Upper lobe of right lung (tissue), 1 donor: ENCODE measurements around the gene RBFOX1. TPM values are rescaled to one million over a fixed set of nuclear protein-coding genes. Genes with fewer than 3 reads are reported as not detected.

ENCODE experiments used
- ATAC-seq: fragments of 200-7000 bp; cut with Tn5 transposase; one replicate; pipeline ENCODE4 v1.9.1; 2020; ENCODE audit warnings: mild to moderate bottlenecking, moderate library complexity
- DNase-seq: peaks from one replicate; pipeline ENCODE4 v3.0.0-alpha.2; 2020
- H3K27ac ChIP-seq: fragments of 200-600 bp; one replicate; pipeline ENCODE4 v1.8.0; 2022
- H3K27me3 ChIP-seq: fragments of 200-600 bp; one replicate; pipeline ENCODE4 v1.8.0; 2022; ENCODE audit warnings: mild to moderate bottlenecking
- H3K36me3 ChIP-seq: fragments of 200-600 bp; one replicate; pipeline ENCODE4 v1.8.0; 2022
- H3K4me1 ChIP-seq: fragments of 200-600 bp; one replicate; pipeline ENCODE4 v1.8.0; 2022
- H3K4me3 ChIP-seq: fragments of 200-600 bp; one replicate; pipeline ENCODE4 v1.8.0; 2022; ENCODE audit warnings: mild to moderate bottlenecking
- H3K9me3 ChIP-seq: fragments of 200-600 bp; one replicate; pipeline ENCODE4 v1.8.0; 2022
- CTCF ChIP-seq: fragments of 200-600 bp; IDR thresholded peaks from one replicate; pipeline ENCODE4 v1.8.0; 2022; ENCODE audit warnings: antibody characterized with exemption
- intact Hi-C: fragments of 100-400 bp; cut with DNase I; formaldehyde crosslinking; loops from one replicate; pipeline ENCODE4 v1.11.0; 2022
- total RNA-seq: library from RNA; stranded (reverse); fragmentation: NEBNext Ultra II Directional; extraction: Animal tissue kit (Norgen Biotek cat#: 25700); gene quantifications from one replicate; pipeline ENCODE4 v1.2.1, GENCODE V29; 2021
- donor health status: DM: no; HTN: yes; CAD: no; lungs with severe emphysema.

RBFOX1 gene
- total RNA-seq, 1 donor from 2014 or later, result not detected

DNA sequence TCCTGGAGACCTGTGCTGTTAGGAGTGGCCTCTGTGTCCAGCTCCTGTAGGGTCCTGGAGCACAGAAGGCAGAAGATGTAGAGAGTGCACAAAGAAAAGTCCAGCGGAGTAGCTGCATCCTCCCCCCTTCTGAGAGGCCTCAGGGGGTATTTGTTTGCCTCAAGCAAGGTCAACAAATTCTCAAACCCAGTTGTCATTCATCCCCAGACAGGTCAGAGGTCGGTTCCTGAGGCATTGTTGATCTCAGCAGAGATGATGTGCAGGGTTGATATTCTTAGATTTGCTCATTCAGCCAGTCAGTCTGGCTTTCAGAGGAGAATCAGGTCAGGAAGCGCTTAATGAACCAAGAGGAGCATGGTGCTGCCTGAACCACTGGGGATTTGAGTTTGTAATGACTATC is 8.3 kb upstream of the RBFOX1 start:
- no peaks in the 10 kb centered on the region for H3K27me3 ChIP-seq
- H3K36me3 ChIP-seq, result no peaks in the 10 kb centered on the region
- intact Hi-C loops, result no loop called here
- no peaks in the 10 kb centered on the region for H3K4me1 ChIP-seq
- H3K27ac ChIP-seq, result no peak overlapping the region
- no peak for ATAC-seq
- no peaks in the 10 kb centered on the region for H3K9me3 ChIP-seq
- DNase-seq, result no peak
- H3K4me3 ChIP-seq, result no peak overlapping the region
- TF ChIP-seq CTCF, result no peak

- no peaks in the 10 kb centered on the region for H3K4me1 ChIP-seq
- no peaks in the 10 kb centered on the region for H3K36me3 ChIP-seq
- H3K4me3 ChIP-seq, result no peak overlapping the region
- DNase-seq (no peak), ATAC-seq (no peak)
- no peaks in the 10 kb centered on the region for H3K27me3 ChIP-seq
- H3K9me3 ChIP-seq, result no peaks in the 10 kb centered on the region
- intact Hi-C loops, result loop anchor here (2.0 kb wide), 1 partner anchor 29 kb away; no protein-coding TSS in a partner anchor
- no peak for TF ChIP-seq CTCF
- H3K27ac ChIP-seq, result no peak overlapping the region
Measured at GRCh38 chr16:7325834-7326233, 6.8 kb upstream of the RBFOX1 start.

GRCh38 chr16:7330709-7331108 is 1.9 kb upstream of the RBFOX1 start:
- intact Hi-C loops, result no loop called here
- Histone ChIP-seq H3K9me3 (no peaks in the 10 kb centered on the region), H3K27me3 (no peaks in the 10 kb centered on the region), H3K4me1 (no peaks in the 10 kb centered on the region), H3K36me3 (no peaks in the 10 kb centered on the region), H3K27ac (no peak overlapping the region), H3K4me3 (no peak overlapping the region)
- TF ChIP-seq CTCF, result no peak
- DNase-seq, result no peak
- no peak for ATAC-seq

DNA sequence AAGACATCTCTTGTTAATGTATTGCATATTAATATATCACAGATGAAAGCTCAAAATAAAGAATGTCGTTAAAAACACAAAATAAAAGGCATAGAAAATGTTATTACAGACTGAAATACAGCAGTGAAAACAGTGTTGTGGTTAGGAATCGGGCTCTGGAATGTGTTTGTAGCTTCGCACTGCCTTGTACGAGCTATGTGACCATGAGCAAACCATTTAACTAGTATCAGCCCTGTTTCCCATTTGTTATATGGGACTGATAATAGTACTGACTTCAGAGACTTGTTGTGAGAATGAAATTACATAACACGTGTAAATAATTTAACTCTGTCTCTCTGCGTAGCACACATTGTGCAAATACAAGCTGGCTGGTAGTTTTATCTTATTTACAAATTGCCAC is 648 bp upstream of the RBFOX1 start:
- ATAC-seq (no peak), DNase-seq (no peak)
- Histone ChIP-seq H3K27ac (no peak overlapping the region), H3K27me3 (no peaks in the 10 kb centered on the region), H3K4me1 (no peaks in the 10 kb centered on the region), H3K36me3 (no peaks in the 10 kb centered on the region), H3K4me3 (no peak overlapping the region), H3K9me3 (no peaks in the 10 kb centered on the region)
- intact Hi-C loops, result no loop called here
- no peak for TF ChIP-seq CTCF

DNA sequence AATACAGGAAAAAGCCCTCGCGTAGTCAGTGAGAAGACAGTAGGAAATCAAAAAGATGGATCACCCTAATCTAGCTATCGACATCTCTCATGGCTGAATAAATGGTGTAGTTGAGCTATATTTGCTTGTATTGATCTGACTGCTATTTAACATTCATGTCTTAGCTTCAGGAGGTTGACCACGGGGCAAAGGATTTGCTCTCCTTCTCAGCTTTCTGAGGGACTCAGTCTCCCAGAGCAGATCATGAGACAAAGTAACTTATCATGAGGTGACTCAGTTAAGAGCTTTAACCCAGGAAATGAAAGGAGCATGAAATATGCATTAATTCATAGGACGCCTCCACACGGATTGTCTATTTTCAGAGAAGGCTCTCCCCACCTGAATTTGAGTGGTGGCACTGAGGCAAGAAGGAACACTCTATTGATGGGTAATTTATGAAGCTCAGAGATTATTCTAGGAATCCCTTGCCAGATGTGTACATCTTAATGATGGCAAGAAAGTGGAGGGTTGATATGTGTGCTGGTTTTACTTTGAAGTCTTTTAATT is 608 bp downstream of the RBFOX1 start:
- Histone ChIP-seq H3K27ac (no peak overlapping the region), H3K9me3 (no peaks in the 10 kb centered on the region), H3K36me3 (no peaks in the 10 kb centered on the region), H3K4me1 (no peaks in the 10 kb centered on the region), H3K27me3 (no peaks in the 10 kb centered on the region), H3K4me3 (no peak overlapping the region)
- DNase-seq (no peak), ATAC-seq (no peak)
- no peak for TF ChIP-seq CTCF
- intact Hi-C loops, result no loop called here
